HEK293T (cell line): ENCODE measurements around the gene PDZK1IP1.

Experiments used
- ARNT ChIP-seq: fragments of 450-650 bp; IDR thresholded peaks from 2 replicates; pipeline ENCODE4 v1.6.1; 2017; ENCODE audit warnings: mild to moderate bottlenecking
- BHLHE40 ChIP-seq: fragments of 450-650 bp; IDR thresholded peaks from 2 replicates; pipeline ENCODE4 v1.6.1; 2016; ENCODE audit warnings: mild to moderate bottlenecking, moderate library complexity, borderline replicate concordance
- CTBP1 ChIP-seq: fragments of 450-650 bp; IDR thresholded peaks from 2 replicates; pipeline ENCODE4 v1.6.1; 2016; ENCODE audit warnings: borderline replicate concordance
- FOXM1 ChIP-seq: fragments of 450-650 bp; IDR thresholded peaks from 2 replicates; pipeline ENCODE4 v1.6.1; 2017; ENCODE audit warnings: mild to moderate bottlenecking, borderline replicate concordance
- HDGF ChIP-seq: fragments of 450-650 bp; IDR thresholded peaks from 2 replicates; pipeline ENCODE4 v1.6.1; 2017; ENCODE audit warnings: antibody characterized with exemption, borderline replicate concordance
- L3MBTL2 ChIP-seq: fragments of 450-650 bp; conservative IDR thresholded peaks from 2 replicates; pipeline ENCODE4 v1.6.1; 2016; ENCODE audit warnings: mild to moderate bottlenecking
- TARDBP ChIP-seq: fragments of 450-650 bp; IDR thresholded peaks from 2 replicates; pipeline ENCODE4 v1.6.1; 2016

GRCh38 chr1:47209091-47209490, 19.3 kb upstream of the PDZK1IP1 start:
- TF ChIP-seq HDGF, result no peak
- TF ChIP-seq FOXM1, result no peak
- no peak for TF ChIP-seq ARNT
- TF ChIP-seq L3MBTL2, result no peak
- TF ChIP-seq CTBP1, result no peak
- no peak for TF ChIP-seq TARDBP
- no peak for TF ChIP-seq BHLHE40
